CD4-positive, alpha-beta T cell treated with Interleukin-4 for 4 hours (primary cell): ENCODE data around the gene ASTL.

Experiments
- DNase-seq: peaks from one replicate; pipeline ENCODE4 v3.0.0-alpha.2; 2020

ASTL gene

GRCh38 chr2:96111257-96111640 is 27.1 kb downstream of the ASTL start:
- DNase-seq: no peak

DNA sequence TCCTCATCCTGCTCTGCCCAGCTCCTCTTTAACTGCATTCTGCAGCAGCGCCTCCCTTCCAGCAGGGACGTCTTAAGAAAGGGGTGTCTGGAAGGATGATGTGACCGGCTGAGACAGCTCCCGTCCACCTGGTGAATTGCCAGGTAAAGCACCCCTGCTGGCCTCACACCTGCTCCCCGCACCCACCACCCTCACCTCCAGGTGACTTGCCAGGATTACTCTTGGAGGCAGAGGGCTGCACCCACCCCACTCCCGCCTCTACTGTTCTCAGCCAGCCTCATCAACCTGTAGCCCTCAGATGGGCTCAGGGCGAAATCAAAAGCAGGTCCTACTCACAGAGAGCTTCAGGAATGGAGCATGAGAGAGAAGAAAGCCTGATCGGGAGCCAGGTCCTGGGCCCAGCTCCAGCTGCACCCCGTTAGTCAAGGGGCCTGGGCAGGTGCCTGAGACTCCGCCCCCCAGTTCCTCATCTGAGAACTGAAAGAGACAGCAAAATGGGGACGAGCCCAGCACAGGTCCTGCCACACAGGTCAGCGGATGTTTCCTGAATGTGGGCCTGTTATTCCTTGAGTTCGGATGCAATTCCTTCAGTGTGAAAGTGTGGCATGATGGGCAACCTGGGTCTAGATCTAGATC is 27.6 kb downstream of the ASTL start:
- DNase-seq: no peak

DNA sequence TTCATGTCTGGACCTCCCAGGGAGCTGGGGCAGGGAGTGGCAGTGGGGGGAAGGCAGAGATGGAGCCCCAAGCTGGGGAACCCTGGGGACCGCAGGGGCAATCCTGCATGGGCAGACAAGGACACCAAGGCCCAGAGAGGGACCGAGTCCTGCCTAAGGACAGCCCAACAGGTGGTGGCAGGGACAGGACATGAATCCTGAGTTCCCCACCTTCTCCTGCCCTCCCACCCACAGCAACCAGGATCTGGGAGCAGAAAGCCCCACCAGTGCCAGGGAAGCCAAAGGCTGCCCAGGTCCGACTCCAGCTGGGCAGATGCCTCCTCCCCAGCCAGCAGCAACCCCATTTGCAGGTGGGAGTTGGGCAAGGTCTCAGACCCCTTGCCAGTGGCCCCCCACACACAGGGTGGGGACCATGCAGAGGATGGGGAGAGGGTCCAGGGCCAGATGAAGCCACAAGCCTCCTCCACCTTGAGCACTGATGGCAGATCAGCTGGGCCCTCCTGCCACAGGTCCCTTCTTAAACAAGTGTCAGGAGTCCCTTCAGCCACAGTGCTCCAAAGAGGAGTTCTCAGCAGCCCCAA is 28.3 kb downstream of the ASTL start:
- DNase-seq: no peak

GRCh38 chr2:96109361-96109680 is 29.0 kb downstream of the ASTL start:
- DNase-seq: no peak

- DNase-seq: no peak
Observed at GRCh38 chr2:96108541-96109360, 29.6 kb downstream of the ASTL start.

DNA sequence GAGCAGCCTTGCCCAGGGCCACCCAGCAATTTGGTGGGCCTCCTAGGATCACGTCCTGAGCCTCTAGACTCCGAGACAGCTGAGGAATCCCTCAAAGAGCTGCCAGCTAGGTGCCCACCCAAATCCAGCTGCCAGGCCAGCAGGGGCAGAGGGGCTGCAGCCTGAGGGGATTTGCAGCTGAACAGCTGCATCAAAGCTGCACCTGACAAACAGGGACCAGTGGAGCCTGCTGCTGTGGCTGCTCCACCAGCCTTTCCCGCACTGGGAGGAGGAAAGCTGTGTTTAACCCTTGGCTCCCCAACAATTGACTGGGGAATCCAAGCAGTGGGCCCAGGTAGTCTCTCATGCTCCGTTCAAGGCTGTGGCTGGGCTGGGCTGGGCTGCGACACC is 30.2 kb downstream of the ASTL start:
- no peak for DNase-seq

- no peak for DNase-seq
Observed at GRCh38 chr2:96107708-96108065, 30.6 kb downstream of the ASTL start.

DNA sequence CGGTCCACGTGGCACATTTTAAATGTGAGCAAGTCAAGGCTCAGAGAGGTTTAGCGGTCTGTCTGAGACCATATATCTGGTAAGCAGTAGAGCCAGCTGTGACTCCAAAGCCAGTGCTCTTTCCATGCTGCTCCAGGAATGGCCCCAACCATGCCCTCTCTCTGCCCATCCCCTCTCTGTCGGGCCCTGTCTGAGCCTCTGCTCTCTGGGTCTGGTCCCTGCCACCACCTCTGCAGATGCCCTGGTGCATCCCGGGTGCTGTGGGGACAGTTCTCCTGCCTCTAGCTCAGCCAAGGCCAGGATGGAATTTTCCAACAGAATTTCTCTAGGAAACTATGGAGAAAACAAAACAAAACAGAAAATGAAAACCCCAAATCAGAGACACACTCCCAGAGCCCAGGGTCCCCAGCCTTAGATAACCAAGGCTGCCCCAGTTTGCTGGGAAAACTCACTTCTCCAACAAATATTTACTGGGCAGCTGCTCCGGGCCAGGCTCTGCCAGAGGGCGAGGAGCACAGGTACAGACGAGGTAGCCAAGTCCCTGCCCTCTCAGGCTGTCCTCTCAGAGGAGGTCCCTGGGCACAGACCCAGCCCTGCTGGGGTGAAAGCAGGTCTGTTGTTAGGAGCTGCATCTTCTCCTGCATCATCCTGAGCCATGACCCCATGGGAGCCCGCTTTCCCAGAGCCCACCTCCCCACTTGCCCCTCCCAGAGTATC is 31.2 kb downstream of the ASTL start:
- DNase-seq: no peak

DNA sequence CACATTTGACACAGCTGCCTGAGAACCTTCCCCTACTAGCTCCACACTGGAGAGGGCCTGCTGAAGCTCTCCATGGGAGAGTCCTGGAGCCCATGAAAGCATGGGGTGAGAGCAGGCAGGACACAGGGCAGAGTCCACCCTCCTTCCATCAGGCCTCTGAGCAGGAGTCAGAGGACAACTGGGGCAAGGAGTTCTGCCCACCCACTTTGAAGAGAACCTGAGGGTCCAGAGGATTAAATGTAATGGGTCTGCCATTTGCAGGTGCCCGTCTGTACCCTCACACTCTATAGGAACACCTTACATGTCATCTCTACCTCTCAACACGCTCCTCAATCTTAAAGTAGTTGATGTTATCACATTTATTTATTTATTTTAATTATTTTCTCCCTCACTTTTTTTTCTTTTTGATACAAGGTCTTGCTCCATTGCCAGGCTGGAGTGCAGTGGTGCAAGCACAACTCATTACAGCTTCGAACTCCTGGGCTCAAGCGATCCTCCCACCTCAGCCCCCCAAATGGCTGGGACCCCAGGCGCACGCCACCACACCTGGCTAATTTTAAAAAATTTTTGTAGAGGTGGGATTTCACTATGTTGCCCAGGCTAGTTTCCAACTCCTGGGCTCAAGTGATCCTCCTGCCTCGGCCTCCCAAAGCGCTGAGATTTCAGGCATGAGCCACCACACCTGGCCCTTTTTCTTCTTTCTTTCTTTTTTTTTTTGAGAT is 32.1 kb downstream of the ASTL start:
- no peak for DNase-seq

DNA sequence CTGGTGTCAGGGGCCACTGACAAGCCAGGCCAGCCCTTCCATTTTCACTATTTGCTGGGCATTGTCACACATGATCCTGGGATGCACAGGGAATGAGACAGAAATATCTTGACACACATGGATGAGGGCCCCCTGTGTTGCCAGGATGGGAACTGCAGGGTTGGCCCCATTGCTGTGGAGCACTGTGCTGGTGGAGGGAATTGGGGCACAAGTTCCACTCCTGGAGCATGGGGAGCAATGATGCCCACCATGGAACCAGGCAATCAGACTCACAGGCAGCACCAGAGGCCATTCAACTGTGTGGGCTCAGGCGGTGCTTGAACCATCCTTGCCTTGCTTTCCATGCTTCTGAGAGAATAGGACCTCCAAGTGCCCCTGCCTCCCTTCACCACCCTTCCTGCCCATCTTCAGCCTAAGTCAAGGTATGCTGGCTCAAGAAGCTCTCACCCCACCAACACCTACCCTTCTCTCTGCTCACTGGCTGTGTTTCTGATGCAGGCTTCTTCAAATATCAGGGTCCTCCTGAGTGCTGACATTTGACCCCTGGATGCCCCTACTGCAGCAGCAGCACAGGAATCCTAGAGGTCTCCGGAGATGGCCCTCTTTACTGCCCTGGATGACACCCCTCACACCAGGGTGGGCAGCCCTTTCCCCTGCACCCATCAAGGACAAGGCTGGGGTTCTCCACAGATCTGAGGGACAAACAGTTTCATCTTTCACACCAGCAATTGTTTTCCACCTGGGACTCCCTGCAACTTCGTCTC is 33.0 kb downstream of the ASTL start:
- DNase-seq: no peak

GRCh38 chr2:96104487-96104861 is 33.8 kb downstream of the ASTL start:
- no peak for DNase-seq

GRCh38 chr2:96103761-96104486 is 34.4 kb downstream of the ASTL start:
- no peak for DNase-seq

- DNase-seq: no peak
Observed at GRCh38 chr2:96103187-96103601, 35.1 kb downstream of the ASTL start.

- DNase-seq: no peak
Observed at GRCh38 chr2:96102596-96103186, 35.6 kb downstream of the ASTL start.

DNA sequence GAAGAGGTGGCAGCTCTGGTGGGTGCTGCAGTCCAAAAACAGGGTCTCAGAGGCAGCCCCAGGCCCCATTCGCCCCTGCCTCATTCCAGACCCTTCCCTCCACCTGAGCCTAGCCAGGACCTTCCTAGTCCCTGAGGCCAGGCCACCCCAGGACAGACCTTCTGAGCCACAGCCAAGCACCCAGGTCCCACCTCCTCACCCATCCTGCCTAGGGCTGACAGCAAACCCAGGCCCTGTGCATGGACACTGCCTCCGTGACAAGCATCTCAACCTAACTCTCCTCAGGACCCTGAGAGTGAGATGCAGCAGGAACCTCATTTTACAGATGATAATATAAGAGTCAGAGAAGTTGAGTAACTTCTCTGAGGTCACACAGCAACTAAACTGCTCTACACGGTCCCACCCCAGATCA is 37.4 kb downstream of the ASTL start:
- no peak for DNase-seq

DNA sequence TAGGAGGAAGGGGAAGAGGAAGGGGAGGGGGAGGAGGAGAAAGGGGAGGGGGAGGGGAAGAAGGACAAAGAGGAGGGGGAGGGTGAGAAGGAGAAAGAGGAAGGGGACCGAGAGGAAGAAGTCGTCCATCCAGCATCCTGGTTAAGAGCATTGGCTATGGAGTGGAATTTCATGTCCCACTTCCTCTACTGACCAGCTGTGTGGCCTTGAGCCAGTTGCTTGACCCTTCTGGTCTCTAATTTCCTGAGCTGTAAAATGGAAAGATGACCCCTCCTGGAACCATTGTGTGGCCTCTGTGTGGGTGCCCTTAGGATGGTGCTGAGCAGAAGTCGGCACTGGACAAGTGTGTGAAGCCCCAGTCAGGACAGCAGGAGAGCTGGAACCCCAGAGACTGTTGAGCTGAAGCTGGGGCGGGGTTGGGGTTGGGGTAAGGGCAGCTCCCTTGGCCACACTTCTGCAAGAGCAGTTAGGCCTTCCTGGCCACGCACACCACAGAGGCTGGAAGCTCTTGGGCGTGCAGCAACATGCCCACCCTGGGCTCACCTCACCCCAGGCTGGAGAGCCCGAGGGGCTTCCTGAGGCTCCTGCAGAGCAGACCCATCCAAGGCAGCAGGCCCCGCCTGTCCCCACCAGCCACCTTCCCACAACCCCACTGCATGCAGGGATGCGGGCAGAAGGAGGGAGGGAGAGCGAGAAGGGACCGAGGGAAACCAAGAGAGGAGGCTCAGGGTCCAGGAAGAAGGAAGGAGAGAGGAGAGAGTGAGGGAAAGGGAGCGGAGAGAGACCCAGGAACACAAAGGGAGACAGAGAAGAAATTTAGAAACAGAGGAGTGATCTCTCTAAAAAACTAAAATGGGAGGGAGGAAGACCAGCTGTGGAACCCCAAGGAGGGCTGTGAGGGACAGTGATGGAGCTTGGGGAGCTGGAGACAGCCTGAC is 38.2 kb downstream of the ASTL start:
- no peak for DNase-seq

- no peak for DNase-seq
Observed at GRCh38 chr2:96098900-96099590, 39.3 kb downstream of the ASTL start.

- no peak for DNase-seq
Observed at GRCh38 chr2:96097951-96098823, 40.1 kb downstream of the ASTL start.
